ENCODE measurements around the gene MDFIC. TPM values are rescaled to one million over a fixed set of nuclear protein-coding genes. Genes with fewer than 3 reads are reported as not detected.
A peak's percentile ranks its signal among the peaks of the same experiment; 100 is the strongest.

The MDFIC gene
- total RNA-seq, 2 experiments from 2014 or later: 55.9 to 57.1 TPM

GRCh38 chr7:114934713-114935112 lies 12.8 kb downstream of the MDFIC start:
- Mint-ChIP-seq H3K9me3 (no peaks in the 10 kb centered on the region), H3K36me3 (peaks cover 33% of the 10 kb centered on the region), H3K27ac (no peak overlapping the region), H3K27me3 (no peaks in the 10 kb centered on the region), H3K4me3 (no peak overlapping the region), H3K4me1 (peaks cover 52% of the 10 kb centered on the region)
- DNase-seq: no peak

GRCh38 chr7:114936471-114936870 lies 14.6 kb downstream of the MDFIC start:
- Mint-ChIP-seq H3K27ac (no peak overlapping the region), H3K36me3 (peaks cover 40% of the 10 kb centered on the region), H3K4me1 (peaks cover 53% of the 10 kb centered on the region), H3K27me3 (no peaks in the 10 kb centered on the region), H3K9me3 (no peaks in the 10 kb centered on the region), H3K4me3 (no peak overlapping the region)
- no peak for DNase-seq

DNA sequence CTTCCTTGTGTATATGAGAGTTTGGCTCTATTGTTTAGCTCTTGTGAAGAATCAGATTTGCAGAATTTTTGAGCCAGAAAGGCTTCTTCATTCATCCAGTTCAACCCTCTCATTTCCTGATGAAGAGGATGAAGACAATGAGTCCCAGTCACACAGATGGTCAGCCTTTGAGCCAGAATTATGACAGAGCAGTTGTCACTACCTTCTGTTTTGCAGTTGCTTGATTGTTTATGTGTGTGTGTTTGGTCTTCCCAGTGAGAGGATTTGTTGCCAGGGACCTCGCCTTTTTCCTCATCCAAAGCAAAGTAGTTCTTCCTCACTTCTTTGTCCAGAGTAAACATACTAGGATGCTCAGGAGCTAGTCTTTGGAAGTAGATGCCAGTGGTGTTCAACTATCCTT lies 15.6 kb downstream of the MDFIC start:
- Mint-ChIP-seq H3K36me3 (peaks cover 43% of the 10 kb centered on the region), H3K27ac (no peak overlapping the region), H3K4me3 (no peak overlapping the region), H3K9me3 (no peaks in the 10 kb centered on the region), H3K4me1 (peaks cover 47% of the 10 kb centered on the region), H3K27me3 (no peaks in the 10 kb centered on the region)
- no peak for DNase-seq

DNA sequence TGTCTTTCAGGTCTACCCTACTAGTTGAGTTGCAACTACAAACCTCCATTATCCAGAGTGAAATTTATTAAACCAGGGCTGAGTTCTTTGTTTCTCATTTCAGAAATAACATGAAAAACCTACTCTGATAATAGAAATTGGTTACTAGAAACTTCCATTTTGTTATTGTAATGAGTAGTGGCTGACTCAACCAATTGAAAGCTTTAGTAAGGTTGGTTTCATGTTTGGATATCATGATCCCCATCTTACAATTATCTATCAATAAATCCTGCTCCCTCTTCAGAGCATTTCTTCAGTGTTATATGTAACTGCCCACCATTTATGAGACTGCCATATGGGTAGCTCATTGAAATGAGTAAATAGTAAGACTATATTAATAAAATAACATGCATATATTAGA lies 16.9 kb downstream of the MDFIC start:
- no peaks in the 10 kb centered on the region for H3K9me3 Mint-ChIP-seq
- no peak overlapping the region for H3K4me3 Mint-ChIP-seq

GRCh38 chr7:114939484-114940097 lies 17.7 kb downstream of the MDFIC start:
- Mint-ChIP-seq H3K27me3 (no peaks in the 10 kb centered on the region), H3K9me3 (no peaks in the 10 kb centered on the region), H3K27ac (no peak overlapping the region), H3K4me1 (peaks cover 41% of the 10 kb centered on the region), H3K36me3 (peaks cover 40% of the 10 kb centered on the region), H3K4me3 (no peak overlapping the region)
- DNase-seq: no peak

More for the DNA sequence above, 16.9 kb downstream of the MDFIC start:
- H3K36me3 Mint-ChIP-seq: peaks cover 41% of the 10 kb centered on the region
- H3K27ac Mint-ChIP-seq: no peak overlapping the region
- no peak for DNase-seq
- H3K27me3 Mint-ChIP-seq: no peaks in the 10 kb centered on the region
- peaks cover 43% of the 10 kb centered on the region for H3K4me1 Mint-ChIP-seq

GRCh38 chr7:114940220-114940619 lies 18.3 kb downstream of the MDFIC start:
- Mint-ChIP-seq H3K27me3 (no peaks in the 10 kb centered on the region), H3K4me3 (no peak overlapping the region), H3K36me3 (peaks cover 41% of the 10 kb centered on the region), H3K27ac (no peak overlapping the region), H3K9me3 (no peaks in the 10 kb centered on the region), H3K4me1 (peaks cover 40% of the 10 kb centered on the region)
- DNase-seq: no peak

DNA sequence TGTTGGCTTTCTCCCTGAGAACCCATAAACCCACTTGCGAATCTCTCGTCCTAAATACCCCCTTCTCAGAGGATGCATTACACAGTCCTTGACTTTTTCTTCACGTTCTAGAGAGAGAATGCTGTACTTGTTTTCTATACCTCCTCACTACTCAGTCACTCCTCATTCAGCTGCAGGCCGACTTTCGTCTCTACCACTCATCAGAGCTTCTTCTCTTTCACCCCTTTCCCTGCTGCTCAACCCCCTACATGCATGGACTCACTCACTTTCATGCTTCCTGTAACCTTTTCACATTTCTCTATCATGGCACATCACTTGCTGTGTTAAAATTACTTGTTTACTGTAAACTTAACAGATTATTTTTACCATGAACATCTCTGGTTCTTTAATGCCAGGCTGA lies 19.8 kb downstream of the MDFIC start:
- H3K4me3 Mint-ChIP-seq: no peak overlapping the region
- no peaks in the 10 kb centered on the region for H3K9me3 Mint-ChIP-seq
- H3K27me3 Mint-ChIP-seq: no peaks in the 10 kb centered on the region
- H3K27ac Mint-ChIP-seq: no peak overlapping the region
- H3K36me3 Mint-ChIP-seq: peaks cover 50% of the 10 kb centered on the region
- peaks cover 38% of the 10 kb centered on the region for H3K4me1 Mint-ChIP-seq
- DNase-seq: no peak

GRCh38 chr7:114942446-114943175 lies 20.7 kb downstream of the MDFIC start:
- no peak for DNase-seq
- no peak overlapping the region for H3K27ac Mint-ChIP-seq
- H3K9me3 Mint-ChIP-seq: no peaks in the 10 kb centered on the region
- H3K27me3 Mint-ChIP-seq: no peaks in the 10 kb centered on the region
- H3K36me3 Mint-ChIP-seq: peaks cover 55% of the 10 kb centered on the region
- H3K4me3 Mint-ChIP-seq: no peak overlapping the region
- H3K4me1 Mint-ChIP-seq: peaks cover 37% of the 10 kb centered on the region

DNA sequence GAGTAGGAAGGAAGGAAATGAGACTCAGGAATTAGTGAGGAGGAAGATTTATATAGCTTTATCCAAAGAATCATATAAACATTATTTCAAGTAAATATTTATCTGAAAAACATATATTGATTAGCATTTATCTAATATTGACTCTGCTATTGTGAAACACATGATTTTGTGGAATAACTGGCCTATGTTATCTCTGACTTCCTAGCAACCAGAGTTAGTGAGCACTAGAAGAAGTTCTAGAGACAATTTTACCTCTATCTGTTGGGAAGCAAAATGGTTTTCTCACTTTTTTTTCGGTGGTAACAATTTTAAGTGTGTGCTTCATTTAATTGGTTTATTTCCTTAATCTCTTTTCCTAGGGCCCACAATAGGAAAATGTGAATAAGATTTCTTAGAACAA lies 21.6 kb downstream of the MDFIC start:
- no peak overlapping the region for H3K27ac Mint-ChIP-seq
- DNase-seq: no peak
- H3K4me1 Mint-ChIP-seq: peaks cover 46% of the 10 kb centered on the region
- no peaks in the 10 kb centered on the region for H3K27me3 Mint-ChIP-seq
- H3K36me3 Mint-ChIP-seq: peaks cover 62% of the 10 kb centered on the region
- H3K4me3 Mint-ChIP-seq: no peak overlapping the region
- no peaks in the 10 kb centered on the region for H3K9me3 Mint-ChIP-seq

DNA sequence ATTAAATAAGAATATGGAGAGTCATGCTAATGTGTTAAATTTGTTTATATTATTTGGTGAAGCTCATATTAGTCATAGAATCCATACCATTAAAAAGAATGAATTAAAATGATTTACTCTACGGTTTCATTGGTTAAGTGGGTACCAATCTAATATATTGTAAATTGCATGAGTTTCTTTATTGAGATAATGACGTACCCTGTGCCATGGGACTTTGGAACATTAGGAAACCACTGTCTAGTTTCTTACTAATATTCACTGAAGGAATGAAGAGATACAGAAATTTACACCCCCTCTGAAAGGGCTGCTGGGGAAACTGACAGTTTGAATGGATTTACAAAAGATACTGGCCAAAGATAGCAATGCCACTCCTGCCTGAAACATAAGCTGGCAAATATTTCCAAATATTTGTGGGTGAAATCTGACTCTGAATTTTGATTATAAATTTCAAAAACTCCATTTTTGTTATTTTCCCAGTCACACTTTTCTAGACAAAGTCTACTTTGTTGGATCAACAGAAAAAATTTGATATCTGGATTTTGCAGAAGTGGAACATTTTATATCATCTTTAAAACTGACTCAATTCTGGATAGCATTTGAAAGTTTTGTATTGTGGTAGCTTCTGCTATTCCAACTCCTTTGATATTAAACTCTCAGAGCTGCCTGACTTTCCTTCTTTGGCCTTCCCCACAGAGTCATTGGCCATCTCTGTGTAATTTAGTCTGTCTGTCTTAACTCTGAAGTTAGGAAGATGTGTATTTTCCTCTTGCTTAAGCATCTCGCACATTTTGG lies 22.3 kb downstream of the MDFIC start:
- H3K4me3 Mint-ChIP-seq: no peak overlapping the region
- peaks cover 50% of the 10 kb centered on the region for H3K4me1 Mint-ChIP-seq
- no peaks in the 10 kb centered on the region for H3K9me3 Mint-ChIP-seq
- DNase-seq: no peak
- no peaks in the 10 kb centered on the region for H3K27me3 Mint-ChIP-seq
- peaks cover 66% of the 10 kb centered on the region for H3K36me3 Mint-ChIP-seq
- H3K27ac Mint-ChIP-seq: no peak overlapping the region

GRCh38 chr7:114944745-114945625 lies 23.1 kb downstream of the MDFIC start:
- no peak overlapping the region for H3K4me3 Mint-ChIP-seq
- DNase-seq: no peak
- no peaks in the 10 kb centered on the region for H3K9me3 Mint-ChIP-seq
- no peak overlapping the region for H3K27ac Mint-ChIP-seq
- H3K4me1 Mint-ChIP-seq: peaks cover 55% of the 10 kb centered on the region
- peaks cover 69% of the 10 kb centered on the region for H3K36me3 Mint-ChIP-seq
- no peaks in the 10 kb centered on the region for H3K27me3 Mint-ChIP-seq

DNA sequence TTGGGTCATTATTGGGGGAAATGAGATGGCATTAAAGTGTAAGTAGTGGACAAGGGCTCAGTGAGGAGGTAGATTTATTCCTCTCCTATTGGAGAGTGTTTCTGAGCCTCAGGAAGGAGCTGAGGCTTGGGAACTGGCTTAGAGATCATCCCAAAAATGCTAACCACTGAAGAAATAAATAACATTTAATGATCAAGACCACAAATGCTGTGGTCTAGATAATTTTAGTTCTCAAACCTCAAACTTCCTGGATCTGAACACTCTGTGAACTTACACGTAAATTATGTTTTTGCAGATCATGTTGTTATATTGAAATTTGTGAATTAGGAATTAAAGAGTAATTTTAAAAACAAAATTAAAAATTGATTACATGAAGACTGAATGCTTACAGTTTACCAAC lies 27.3 kb downstream of the MDFIC start:
- Mint-ChIP-seq H3K27ac (peak overlapping the region; percentile 22), H3K9me3 (no peaks in the 10 kb centered on the region), H3K4me3 (no peak overlapping the region), H3K4me1 (peaks cover 45% of the 10 kb centered on the region), H3K36me3 (peaks cover 55% of the 10 kb centered on the region), H3K27me3 (no peaks in the 10 kb centered on the region)
- DNase-seq: no peak

DNA sequence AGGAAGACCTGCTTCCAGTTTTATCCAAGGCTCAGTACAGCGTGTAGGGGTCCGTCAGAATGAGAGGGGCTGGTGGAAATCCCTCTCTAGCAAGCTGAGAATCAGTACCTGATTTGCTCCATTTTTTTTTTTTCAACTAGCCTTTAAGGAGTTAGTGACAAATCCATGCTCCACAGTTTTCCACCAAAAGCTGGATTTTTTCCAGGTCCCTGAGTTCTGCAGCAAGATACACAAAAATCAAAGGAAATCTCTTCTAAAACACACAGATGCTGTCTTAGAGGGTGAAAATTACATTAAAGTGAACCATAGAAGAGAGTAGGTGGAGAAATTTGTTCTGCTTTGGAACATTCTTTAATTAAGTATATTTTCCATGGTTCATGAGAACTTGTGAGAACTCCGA lies 30.4 kb downstream of the MDFIC start:
- H3K4me1 Mint-ChIP-seq: peaks cover 43% of the 10 kb centered on the region

DNA sequence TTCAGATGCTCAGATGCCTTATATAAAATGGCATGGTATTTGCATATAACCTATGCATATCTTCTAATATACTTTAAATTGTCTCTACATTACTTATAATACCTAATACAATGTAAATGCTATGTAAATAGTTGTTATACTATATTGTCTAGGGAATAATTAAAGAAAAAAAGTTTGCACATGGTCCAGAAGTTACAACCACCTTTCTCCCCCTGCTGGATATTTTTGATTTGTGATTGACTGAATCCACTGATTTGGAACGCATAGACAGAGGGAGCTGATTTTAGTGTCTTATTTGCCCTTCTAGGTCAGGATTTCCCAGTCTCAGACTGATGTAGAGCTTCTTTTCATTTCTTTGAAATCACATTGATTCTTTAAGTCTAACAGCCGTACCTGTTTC lies 31.8 kb downstream of the MDFIC start:
- peaks cover 31% of the 10 kb centered on the region for H3K4me1 Mint-ChIP-seq
- H3K27ac Mint-ChIP-seq: no peak overlapping the region
- no peaks in the 10 kb centered on the region for H3K9me3 Mint-ChIP-seq
- H3K36me3 Mint-ChIP-seq: peaks cover 34% of the 10 kb centered on the region
- no peaks in the 10 kb centered on the region for H3K27me3 Mint-ChIP-seq
- H3K4me3 Mint-ChIP-seq: no peak overlapping the region
- DNase-seq: no peak

More for the DNA sequence above, 30.4 kb downstream of the MDFIC start:
- Mint-ChIP-seq H3K27ac (no peak overlapping the region), H3K9me3 (no peaks in the 10 kb centered on the region), H3K36me3 (peaks cover 45% of the 10 kb centered on the region), H3K27me3 (no peaks in the 10 kb centered on the region), H3K4me3 (no peak overlapping the region)
- no peak for DNase-seq

DNA sequence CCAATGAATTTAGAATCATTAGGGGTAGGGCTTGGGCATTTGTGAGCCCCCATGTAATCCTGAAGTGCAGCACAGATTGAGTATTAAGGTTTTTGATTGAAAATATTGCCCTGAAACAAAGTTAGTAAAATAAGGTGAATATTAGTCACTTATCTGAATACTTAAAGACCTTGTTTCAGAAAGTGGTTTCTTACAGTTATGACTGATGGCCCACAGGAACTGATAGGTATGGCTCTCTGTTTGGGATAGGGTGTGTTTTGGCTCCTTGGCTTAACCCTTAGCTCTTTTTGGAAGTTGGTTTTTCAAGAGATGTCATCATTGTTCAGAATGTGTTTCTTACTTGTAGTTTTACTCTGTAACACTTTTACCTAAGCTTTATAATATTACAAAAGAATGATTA lies 34.8 kb downstream of the MDFIC start:
- peaks cover 24% of the 10 kb centered on the region for H3K4me1 Mint-ChIP-seq
- H3K9me3 Mint-ChIP-seq: no peaks in the 10 kb centered on the region
- DNase-seq: no peak
- no peak overlapping the region for H3K4me3 Mint-ChIP-seq
- H3K27me3 Mint-ChIP-seq: no peaks in the 10 kb centered on the region
- no peak overlapping the region for H3K27ac Mint-ChIP-seq
- peaks cover 35% of the 10 kb centered on the region for H3K36me3 Mint-ChIP-seq
